Osteoblast (primary cell): ENCODE data around the gene MAN2A1. TPM values are rescaled to one million over a fixed set of nuclear protein-coding genes. Genes with fewer than 3 reads are reported as not detected.

Experiments
- DNase-seq: peaks from one replicate; pipeline ENCODE4 v3.0.0; 2011; ENCODE audit warnings: low spot score, mixed read lengths; ENCODE audit not compliant: insufficient read length; ENCODE audit errors: missing footprints
- H2AFZ ChIP-seq: 2 replicates; pipeline ENCODE4 v1.6.0; 2011; ENCODE audit warnings: mild to moderate bottlenecking, low read length
- H3K27ac ChIP-seq: 2 replicates; pipeline ENCODE4 v1.5.1; 2011; ENCODE audit warnings: mild to moderate bottlenecking, low read depth, low read length, moderate library complexity
- H3K27me3 ChIP-seq: 2 replicates; pipeline ENCODE4 v1.6.0; 2012; ENCODE audit warnings: mild to moderate bottlenecking, control low read depth, inconsistent platforms, low read length, moderate library complexity; ENCODE audit not compliant: insufficient read depth
- H3K36me3 ChIP-seq: 2 replicates; pipeline ENCODE4 v1.5.1; 2011; ENCODE audit warnings: mild to moderate bottlenecking, low read length, control low read depth, moderate library complexity; ENCODE audit not compliant: insufficient read depth
- H3K4me1 ChIP-seq: 2 replicates; pipeline ENCODE4 v1.5.1; 2011; ENCODE audit warnings: mild to moderate bottlenecking, low read length, control low read depth, moderate library complexity; ENCODE audit not compliant: insufficient read depth
- H3K4me2 ChIP-seq: 2 replicates; pipeline ENCODE4 v1.6.0; 2011; ENCODE audit warnings: mild to moderate bottlenecking, low read length; ENCODE audit not compliant: insufficient read depth
- H3K4me3 ChIP-seq: fragments of 200-600 bp; sonication (generic); 3 replicates; pipeline ENCODE4 v1.5.1; 2012; ENCODE audit warnings: mild to moderate bottlenecking, low read length, inconsistent platforms; ENCODE audit not compliant: insufficient read depth
- H3K79me2 ChIP-seq: 2 replicates; pipeline ENCODE4 v1.6.0; 2012; ENCODE audit warnings: mild to moderate bottlenecking, low read length, control low read depth, inconsistent platforms; ENCODE audit not compliant: insufficient read depth
- H3K9me3 ChIP-seq: 2 replicates; pipeline ENCODE4 v1.5.1; 2011; ENCODE audit warnings: low read depth, low read length, control low read depth
- H4K20me1 ChIP-seq: 2 replicates; pipeline ENCODE4 v1.6.0; 2012; ENCODE audit warnings: mild to moderate bottlenecking, low read length, control low read depth; ENCODE audit not compliant: insufficient read depth
- CTCF ChIP-seq: IDR thresholded peaks from 2 replicates; pipeline ENCODE4 v1.5.1; 2011; ENCODE audit warnings: mild to moderate bottlenecking, low read depth, low read length, moderate library complexity; ENCODE audit errors: extremely low read depth
- total RNA-seq: library from RNA; depleted of rRNA; stranded (reverse); fragments of >200 nt; gene quantifications from 2 replicates; pipeline ENCODE4 v1.2.3, GENCODE V29; 2012

The MAN2A1 gene
- total RNA-seq, 1 donor: 81.8 TPM

GRCh38 chr5:109848130-109848529 is 158.4 kb downstream of the MAN2A1 start:
- DNase-seq: no peak
- TF ChIP-seq CTCF: no peak
- Histone ChIP-seq H3K9me3 (no peaks in the 10 kb centered on the region), H3K27ac (no peak overlapping the region), H3K4me2 (no peak overlapping the region), H3K4me1 (peaks cover 15% of the 10 kb centered on the region), H4K20me1 (no peaks in the 10 kb centered on the region), H3K27me3 (no peaks in the 10 kb centered on the region), H3K4me3 (no peak overlapping the region), H3K36me3 (no peaks in the 10 kb centered on the region), H3K79me2 (no peaks in the 10 kb centered on the region), H2AFZ (no peak overlapping the region)

GRCh38 chr5:109849478-109850088 is 159.9 kb downstream of the MAN2A1 start:
- no peak for TF ChIP-seq CTCF
- H2AFZ ChIP-seq: no peak overlapping the region
- no peaks in the 10 kb centered on the region for H3K9me3 ChIP-seq

DNA sequence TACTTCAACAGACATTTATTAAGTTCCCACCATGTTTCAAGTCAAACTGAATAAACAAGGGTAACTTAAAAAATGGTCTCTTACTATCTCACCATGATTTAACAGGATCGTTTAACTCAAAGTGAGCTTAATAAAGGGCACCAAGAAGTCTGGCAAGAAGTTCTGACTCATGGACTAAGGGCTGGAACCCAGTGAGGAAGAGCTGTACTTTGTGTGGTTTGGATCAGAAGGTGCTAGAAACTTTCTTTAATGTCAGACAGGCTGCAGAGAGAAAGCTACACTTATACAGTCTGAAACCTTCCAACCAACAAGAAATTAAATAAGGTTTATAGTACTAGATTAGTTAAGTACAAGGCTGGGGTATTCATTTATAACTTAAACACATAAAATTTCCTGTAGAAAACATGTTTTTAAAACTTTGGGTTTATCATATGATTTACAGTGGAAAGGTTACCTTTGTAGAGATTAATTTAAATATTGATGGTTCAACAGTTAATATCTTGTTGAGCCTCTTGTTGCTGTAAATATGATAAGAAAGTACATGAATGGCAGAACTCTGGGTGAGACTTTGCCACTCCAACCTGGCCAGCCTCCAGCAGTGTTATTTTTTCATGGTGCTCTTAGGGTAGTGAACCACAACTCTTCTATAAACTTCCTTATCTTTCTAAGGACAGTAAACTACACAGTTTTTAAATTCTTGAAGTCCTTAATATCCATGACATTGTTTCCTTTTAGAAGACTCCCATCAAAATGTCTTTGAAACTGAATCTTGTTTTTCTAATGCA is 162.8 kb downstream of the MAN2A1 start:
- Histone ChIP-seq H3K4me2 (no peak overlapping the region), H3K4me3 (no peak overlapping the region), H4K20me1 (no peaks in the 10 kb centered on the region), H3K36me3 (peaks cover 3% of the 10 kb centered on the region), H3K9me3 (no peaks in the 10 kb centered on the region), H3K4me1 (peaks cover 3% of the 10 kb centered on the region), H2AFZ (no peak overlapping the region), H3K27ac (no peak overlapping the region), H3K79me2 (no peaks in the 10 kb centered on the region), H3K27me3 (no peaks in the 10 kb centered on the region)
- no peak for TF ChIP-seq CTCF
- no peak for DNase-seq

More at GRCh38 chr5:109849478-109850088, 159.9 kb downstream of the MAN2A1 start:
- Histone ChIP-seq H3K79me2 (no peaks in the 10 kb centered on the region), H3K4me1 (peaks cover 9% of the 10 kb centered on the region), H3K27me3 (no peaks in the 10 kb centered on the region), H3K4me2 (no peak overlapping the region), H3K36me3 (no peaks in the 10 kb centered on the region), H4K20me1 (no peaks in the 10 kb centered on the region), H3K4me3 (no peak overlapping the region), H3K27ac (no peak overlapping the region)
- DNase-seq: no peak

GRCh38 chr5:109853377-109853776 is 163.7 kb downstream of the MAN2A1 start:
- H3K9me3 ChIP-seq: no peaks in the 10 kb centered on the region
- no peak overlapping the region for H2AFZ ChIP-seq
- H3K27ac ChIP-seq: no peak overlapping the region
- no peak overlapping the region for H3K4me2 ChIP-seq
- peaks cover 6% of the 10 kb centered on the region for H3K36me3 ChIP-seq
- peaks cover 3% of the 10 kb centered on the region for H3K4me1 ChIP-seq
- no peak for DNase-seq
- TF ChIP-seq CTCF: no peak
- H3K79me2 ChIP-seq: no peaks in the 10 kb centered on the region
- no peak overlapping the region for H3K4me3 ChIP-seq
- H4K20me1 ChIP-seq: no peaks in the 10 kb centered on the region
- H3K27me3 ChIP-seq: no peaks in the 10 kb centered on the region
